ENCODE results near the gene SEMA4G.
"Not testable (repeated sequence)": the region's sequence is repeated elsewhere in the genome, so short reads cannot be mapped to it uniquely, and the experiment has no call there.

Gene SEMA4G

DNA sequence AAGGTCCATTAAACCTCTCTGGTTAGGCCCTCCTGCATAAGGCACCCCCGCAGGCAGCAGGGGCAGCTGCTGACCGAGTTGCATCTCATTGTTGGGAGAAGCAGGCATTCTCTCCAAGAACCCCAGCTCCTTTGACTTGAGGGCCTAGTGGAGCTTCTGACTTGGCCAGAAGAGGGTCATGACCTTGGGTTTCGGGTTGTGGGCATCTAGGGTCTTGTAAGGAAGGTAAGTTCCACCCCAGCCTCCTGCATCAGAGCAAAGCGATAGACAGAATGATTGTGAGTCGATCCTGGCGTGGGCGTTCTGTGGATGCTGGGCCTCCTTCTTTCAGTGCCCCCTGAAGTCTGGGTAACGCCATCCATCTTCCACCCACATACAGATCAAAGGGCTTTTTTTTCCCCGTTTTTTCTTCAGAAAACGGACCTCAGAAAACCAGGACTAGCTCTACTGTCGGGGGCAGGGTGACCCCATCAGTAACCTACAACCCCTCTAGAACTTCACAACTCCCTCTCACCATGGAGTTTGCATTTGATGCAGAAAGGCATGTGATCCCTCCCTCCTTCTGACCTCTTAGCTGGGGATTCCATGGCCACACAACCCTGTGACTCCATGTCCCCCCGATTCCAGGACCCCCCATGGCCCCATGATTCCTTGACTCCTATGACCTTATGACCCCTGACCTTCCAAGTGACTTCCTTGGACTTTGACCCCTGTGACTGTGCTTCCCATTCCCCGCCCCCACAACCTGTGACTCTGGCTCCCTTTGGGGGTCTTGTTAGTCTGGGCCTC lies 3.0 kb downstream of the SEMA4G start:
- no peak for DNase-seq

DNA sequence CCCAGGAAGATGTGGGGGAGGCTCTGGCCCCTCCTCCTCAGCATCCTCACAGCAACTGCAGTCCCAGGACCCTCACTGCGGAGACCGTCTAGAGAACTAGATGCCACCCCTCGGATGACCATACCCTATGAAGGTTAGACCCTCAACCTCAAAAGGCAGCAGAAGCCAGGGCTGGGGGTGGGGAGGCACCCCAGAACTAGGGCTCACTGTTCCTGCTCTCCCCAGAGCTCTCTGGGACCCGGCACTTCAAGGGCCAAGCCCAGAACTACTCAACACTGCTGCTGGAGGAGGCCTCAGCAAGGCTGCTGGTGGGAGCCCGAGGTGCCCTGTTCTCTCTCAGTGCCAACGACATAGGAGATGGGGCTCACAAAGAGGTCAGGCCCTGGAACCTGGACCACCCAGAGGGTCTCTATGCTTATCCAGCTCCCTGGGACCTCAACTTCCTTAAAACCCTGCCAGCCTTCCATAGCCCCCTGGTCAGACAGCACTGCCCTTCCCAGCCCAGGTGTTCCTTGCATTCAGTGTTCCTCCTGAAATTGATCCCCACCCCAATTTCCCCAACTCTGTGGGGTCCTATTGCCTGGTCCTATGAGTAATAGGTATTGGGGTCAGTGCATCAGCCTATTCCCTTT lies 3.7 kb downstream of the SEMA4G start:
- DNase-seq = no peak

DNA sequence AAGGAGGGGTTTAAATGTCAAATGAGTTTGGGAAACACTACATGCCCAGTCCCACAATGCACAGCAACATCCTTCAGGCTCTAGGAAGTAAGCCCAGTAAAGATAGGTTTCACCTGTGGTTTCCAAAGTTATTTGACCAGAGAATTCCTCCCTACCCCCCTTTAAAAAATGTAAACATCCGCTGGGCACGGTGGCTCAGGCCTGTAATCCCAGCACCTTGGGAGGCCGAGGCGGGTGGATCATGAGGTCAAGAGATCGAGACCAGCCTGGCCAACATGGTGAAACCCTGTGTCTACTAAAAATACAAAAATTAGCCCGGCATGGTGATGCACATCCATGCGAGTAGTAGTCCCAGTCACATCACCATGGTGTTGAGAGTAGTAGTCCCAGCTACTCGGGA lies 6.1 kb downstream of the SEMA4G start:
- DNase-seq = not testable (repeated sequence)

DNA sequence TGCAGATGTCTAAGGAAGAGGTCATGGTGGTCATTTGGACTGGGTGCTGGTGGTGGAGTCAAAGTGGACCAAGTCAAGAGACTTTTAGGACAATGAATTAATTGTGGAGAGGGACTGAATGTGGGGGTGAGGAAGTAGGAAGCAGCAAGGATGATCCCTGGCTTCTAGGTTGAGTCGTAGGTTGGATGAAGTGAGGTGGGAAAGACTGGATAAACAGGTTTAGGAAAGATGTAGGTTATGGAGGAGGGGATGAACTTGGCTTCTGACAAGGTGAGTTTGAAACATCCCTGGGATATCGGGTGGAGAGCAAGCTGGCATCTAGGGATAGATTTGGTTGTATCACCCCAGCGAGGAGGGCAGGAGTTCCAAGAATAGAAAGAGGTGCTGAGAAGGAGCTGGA lies 7.6 kb downstream of the SEMA4G start:
- DNase-seq = no peak

DNA sequence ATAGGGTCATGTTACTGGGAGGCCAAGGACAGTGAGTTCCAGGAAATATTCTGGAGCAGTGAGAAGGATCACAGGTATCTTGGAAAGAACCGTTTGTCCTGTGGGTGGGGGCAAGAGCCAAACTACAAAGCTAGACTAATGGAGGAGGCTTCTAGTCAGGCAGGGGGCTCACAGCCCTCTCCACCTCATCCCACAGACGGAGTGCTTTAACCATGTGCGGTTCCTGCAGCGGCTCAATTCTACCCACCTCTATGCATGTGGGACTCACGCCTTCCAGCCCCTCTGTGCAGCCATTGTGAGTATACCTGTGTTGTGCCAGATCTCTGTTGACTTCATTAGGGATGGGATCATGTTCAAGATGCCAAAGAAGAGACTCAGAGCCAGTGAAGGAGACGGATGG lies 8.1 kb downstream of the SEMA4G start:
- no peak for DNase-seq

DNA sequence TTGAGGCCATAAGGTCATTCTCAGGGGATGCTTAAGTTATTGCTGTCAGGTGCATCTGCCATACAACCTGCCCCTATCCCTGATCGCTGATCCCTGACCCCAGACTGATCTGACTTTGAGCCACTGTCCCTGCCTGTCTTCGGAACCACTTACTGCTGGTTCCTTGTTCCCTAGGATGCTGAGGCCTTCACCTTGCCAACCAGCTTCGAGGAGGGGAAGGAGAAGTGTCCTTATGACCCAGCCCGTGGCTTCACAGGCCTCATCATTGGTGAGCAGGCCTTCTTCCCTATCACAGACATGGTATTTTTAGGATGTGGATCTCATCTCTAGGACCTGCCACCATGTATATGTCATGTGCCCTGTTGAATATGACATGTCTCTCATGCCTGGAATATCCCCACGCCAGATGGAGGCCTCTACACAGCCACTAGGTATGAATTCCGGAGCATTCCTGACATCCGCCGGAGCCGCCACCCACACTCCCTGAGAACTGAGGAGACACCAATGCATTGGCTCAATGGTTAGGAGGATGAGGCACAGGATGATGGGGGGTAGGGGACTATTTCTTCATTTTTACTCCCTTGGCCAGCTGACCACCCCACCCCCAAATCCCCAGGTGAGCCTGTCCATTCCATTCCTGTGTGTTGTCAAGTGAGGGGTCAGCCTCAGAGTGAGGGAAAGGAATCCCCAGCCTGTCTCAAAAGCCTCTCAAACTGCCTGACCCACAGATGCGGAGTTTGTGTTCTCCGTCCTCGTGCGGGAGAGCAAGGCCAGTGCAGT lies 9.0 kb downstream of the SEMA4G start:
- no peak for DNase-seq

GRCh38 chr10:100978901-100979195 lies 9.5 kb downstream of the SEMA4G start:
- DNase-seq = no peak

DNA sequence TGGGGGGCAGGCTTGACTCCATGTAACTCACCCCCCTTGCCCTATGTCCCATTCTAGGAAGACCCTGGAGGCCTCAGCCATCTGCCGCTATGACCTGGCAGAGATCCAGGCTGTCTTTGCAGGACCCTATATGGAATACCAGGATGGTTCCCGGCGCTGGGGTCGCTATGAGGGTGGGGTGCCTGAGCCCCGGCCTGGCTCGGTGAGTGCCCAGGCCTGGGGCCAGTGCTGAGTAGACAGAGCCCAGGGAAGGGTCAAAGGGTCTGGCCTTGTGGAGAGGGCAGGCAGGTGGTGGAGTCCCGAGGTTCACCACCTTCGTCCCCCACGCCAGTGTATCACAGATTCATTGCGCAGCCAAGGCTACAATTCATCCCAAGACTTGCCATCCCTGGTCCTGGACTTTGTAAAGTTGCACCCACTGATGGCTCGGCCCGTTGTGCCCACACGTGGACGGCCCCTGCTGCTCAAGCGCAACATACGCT lies 10.5 kb downstream of the SEMA4G start:
- no peak for DNase-seq

DNA sequence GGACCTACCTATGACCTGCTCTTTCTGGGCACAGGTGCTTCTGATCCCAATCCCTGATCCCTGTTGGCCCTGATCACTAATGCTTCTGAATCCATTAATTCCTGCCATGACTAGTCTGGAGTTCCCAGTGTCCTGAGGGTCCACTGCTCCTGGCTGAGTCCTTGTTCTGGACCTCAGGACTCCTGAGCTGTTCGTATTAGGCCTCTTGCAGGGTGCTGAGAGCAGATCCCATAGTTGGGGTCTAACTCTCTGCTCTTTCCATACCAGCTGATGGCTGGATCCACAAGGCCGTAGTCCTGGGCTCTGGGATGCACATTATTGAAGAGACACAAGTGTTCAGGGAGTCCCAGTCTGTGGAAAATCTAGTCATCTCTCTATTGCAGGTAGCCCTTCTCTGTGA lies 11.0 kb downstream of the SEMA4G start:
- no peak for DNase-seq

DNA sequence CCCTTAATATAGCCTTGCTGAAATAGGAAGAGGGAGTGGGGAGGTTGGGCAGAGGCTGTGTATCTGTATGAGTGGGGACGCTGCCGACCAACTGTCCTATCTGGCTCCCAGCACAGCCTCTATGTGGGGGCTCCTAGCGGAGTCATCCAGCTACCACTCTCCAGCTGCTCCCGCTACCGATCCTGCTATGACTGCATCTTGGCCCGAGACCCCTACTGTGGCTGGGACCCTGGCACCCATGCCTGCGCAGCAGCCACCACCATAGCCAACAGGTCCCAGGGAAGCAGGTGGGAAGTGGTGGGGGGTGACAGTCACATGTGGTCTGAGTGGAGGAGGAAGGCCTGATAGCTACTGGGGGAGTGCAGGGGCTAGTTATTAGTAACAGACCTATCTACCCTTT lies 11.4 kb downstream of the SEMA4G start:
- no peak for DNase-seq

- DNase-seq = no peak
These were observed 12.0 kb downstream of the SEMA4G start for GRCh38 chr10:100981178-100981772.

DNA sequence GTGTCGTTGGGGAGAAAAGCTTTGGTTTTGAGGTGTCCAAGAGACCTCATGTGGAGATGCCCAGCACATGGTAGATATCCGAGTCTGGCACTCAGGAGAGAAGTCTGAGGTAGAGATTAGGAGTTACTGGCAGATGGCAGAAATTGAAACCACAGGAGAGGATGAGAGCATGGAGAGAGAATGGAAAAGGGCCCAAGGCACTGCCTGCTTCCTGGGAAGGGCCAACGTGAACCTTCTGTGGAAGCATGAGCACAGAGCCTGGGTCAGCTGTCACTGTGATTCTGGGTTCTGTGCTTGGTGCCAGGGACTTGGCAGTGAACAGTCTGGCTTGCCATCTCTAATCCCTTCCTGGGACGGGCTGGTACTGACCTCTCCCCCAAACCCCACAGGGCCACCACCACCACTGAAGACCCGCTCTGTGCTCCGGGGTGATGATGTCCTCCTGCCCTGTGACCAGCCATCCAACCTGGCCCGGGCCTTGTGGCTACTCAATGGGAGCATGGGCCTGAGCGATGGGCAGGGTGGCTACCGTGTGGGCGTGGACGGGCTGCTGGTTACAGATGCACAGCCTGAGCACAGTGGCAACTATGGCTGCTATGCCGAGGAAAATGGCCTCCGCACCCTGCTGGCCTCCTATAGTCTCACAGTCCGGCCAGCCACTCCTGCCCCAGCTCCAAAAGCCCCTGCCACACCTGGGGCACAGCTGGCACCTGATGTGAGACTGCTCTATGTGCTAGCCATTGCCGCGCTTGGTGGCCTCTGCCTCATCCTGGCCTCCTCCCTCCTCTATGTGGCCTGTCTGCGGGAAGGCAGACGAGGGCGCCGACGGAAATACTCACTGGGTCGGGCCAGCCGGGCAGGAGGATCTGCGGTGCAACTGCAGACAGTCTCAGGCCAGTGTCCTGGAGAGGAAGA lies 13.9 kb downstream of the SEMA4G start:
- DNase-seq = no peak

GRCh38 chr10:100983868-100984671 lies 14.8 kb downstream of the SEMA4G start:
- DNase-seq = no peak

DNA sequence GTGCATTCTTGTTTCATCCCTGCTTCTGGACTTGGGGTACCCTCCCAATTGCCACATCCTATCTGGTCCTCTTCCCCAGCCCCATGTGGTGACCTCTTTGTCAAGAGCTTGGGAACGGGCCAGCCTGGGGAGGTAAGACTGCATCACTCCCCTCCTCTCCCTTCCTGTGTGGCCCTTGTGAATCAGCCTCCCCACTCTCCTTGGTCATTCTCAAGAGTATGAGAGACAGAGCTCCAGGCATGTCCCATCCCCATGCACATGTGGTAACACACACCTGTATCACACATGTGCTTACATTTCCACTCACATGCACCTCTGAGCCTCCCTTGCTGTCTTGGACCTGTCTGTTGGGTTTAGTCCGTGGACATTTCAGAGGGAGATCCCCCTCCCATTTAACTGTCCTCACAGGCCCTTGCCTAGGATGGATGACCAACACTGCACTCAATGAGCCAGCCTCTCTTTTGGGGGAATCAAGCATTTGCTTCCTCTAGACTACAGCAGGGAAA lies 15.4 kb downstream of the SEMA4G start:
- DNase-seq = no peak

GRCh38 chr10:100985336-100985735 lies 16.0 kb downstream of the SEMA4G start:
- no peak for DNase-seq

GRCh38 chr10:100986623-100986951 lies 17.3 kb downstream of the SEMA4G start:
- no peak for DNase-seq

- DNase-seq = peak; percentile 46
These were observed 17.8 kb downstream of the SEMA4G start, which contains the start of the genes MRPL43 and TWNK for GRCh38 chr10:100986952-100987684. TSS of gene MRPL43 (minus strand) at chr10:100987497. CDS start at chr10:100987443, 54 bp downstream. TSS of gene TWNK (plus strand) at chr10:100987543. CDS start at chr10:100988211, 668 bp downstream.

DNA sequence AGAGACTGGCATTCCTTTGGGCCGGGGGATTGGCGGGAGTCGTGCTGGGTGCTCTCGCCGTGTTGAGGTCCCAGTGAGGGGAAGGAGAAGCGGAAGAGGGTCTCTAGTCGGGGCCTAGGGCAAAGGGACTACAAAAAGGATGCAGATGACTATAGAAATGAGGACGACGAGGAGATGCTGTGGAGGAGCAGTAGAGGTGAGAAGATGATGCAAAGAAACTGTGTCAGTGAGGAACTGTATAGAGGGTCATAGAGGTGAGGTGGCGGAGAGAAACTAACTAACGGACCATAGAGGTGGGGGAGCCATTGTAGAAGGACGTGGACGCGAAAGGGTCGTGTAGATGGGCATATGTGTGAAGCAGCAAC lies 18.4 kb downstream of the SEMA4G start:
- DNase-seq = no peak

DNA sequence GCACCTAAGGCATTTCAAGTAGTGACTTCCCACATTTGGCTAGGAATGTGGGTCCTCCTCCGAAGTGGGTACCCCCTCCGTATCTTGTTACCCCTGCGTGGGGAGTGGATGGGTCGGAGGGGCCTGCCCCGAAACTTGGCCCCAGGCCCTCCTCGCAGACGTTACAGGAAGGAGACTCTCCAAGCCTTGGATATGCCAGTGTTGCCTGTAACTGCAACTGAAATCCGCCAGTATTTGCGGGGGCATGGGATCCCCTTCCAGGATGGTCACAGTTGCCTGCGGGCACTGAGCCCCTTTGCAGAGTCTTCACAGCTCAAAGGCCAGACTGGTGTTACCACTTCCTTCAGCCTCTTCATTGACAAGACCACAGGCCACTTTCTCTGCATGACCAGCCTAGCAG lies 18.9 kb downstream of the SEMA4G start:
- DNase-seq = no peak

DNA sequence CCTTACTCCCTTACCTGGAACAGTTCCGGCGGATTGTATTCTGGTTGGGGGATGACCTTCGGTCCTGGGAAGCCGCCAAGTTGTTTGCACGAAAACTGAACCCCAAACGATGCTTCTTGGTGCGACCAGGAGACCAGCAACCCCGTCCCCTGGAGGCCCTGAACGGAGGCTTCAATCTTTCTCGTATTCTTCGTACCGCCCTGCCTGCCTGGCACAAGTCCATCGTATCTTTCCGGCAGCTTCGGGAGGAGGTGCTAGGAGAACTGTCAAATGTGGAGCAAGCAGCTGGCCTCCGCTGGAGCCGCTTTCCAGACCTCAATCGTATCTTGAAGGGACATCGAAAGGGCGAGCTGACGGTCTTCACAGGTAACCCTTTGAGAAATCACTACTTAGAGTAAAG lies 19.8 kb downstream of the SEMA4G start:
- DNase-seq = no peak

Data from NCI-H1105 (cell line).